HG03342 (cell line): ENCODE measurements around the gene KIAA0930.
"Not testable (repeated sequence)": the region's sequence is repeated elsewhere in the genome, so short reads cannot be mapped to it uniquely, and the experiment has no call there.

ENCODE experiments used
- ATAC-seq: cut with Tn5 transposase; IDR thresholded peaks from one replicate; pipeline ENCODE4 v1.9.1; 2021; ENCODE audit warnings: mild to moderate bottlenecking, moderate library complexity; ENCODE audit not compliant: unreplicated experiment

Gene KIAA0930

DNA sequence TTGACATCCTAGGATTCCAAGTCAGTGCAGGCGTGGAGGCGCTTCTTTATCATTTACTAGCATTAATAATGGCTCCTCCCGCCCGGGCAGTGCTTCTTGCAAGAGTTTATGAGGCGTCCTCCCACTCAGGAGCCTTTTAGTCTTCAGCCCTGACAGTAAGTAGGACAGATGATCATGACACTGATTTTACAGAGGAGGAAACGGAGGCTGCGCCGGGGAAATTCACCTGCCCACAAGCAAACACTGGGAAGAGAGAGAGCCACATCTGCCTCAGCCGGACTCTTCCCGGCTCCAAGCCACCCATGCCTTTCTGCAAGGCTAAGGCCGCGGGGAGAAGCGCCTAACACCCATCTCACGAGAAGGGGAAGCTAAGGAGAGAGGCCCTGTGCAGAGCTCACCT is 35.9 kb downstream of the KIAA0930 start:
- ATAC-seq: no peak

DNA sequence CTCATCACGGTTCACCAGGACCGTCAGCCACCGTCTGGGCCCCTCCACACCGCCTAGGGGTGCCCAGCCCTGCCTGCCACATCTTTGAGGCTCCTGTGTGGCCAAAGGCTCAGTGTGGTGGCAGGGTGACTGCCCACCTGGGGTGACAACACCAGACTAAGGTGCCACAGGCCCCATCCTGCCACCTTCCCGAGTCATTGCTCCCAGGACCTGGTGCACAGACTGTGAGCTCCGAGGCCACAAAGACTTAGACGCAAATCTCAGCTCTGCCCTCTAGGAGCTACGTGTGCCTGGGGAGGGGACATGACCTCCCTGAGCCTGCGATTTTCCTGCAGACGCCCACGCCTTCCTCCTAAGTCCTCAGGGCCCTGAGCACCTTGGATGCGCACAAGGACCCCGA is 36.5 kb downstream of the KIAA0930 start:
- ATAC-seq: no peak

DNA sequence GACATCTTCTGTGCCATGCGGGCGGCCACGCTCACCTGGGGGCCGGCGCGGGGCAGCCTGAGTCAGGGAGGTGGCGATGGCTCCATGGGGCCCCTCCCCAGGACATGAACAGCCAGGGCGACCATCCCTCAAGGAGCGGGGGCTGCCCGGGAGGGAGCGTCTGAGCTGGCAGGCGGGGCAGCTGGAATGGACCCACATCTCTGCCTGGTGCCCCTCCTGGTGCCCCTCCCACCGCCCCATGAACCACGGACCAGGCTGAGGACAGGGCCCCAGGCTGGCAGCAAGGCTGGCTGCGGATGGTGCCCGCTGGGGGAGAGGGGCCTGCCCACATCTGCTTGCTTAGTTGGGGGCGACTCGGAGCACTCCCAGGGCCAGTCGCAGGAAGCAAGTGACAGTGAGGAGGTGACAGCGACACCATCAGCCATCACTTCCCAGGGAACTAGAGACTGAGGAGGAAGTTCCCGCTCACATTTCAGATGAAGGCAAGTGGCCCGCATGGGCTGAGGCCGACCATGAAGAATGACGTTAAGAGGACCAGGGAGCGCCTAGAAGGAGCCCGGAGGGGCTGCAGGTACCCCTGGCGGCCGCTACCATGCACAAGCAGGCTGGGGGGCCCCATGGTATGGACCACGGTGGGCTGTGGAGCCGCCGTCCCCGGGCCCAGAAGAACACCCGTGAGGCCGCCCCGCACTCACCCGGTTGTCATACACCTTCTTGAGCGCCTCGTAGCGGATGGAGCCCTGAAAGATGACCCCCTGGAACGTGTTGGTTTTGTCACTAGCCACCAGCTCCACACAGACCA is 37.3 kb downstream of the KIAA0930 start:
- no peak for ATAC-seq

DNA sequence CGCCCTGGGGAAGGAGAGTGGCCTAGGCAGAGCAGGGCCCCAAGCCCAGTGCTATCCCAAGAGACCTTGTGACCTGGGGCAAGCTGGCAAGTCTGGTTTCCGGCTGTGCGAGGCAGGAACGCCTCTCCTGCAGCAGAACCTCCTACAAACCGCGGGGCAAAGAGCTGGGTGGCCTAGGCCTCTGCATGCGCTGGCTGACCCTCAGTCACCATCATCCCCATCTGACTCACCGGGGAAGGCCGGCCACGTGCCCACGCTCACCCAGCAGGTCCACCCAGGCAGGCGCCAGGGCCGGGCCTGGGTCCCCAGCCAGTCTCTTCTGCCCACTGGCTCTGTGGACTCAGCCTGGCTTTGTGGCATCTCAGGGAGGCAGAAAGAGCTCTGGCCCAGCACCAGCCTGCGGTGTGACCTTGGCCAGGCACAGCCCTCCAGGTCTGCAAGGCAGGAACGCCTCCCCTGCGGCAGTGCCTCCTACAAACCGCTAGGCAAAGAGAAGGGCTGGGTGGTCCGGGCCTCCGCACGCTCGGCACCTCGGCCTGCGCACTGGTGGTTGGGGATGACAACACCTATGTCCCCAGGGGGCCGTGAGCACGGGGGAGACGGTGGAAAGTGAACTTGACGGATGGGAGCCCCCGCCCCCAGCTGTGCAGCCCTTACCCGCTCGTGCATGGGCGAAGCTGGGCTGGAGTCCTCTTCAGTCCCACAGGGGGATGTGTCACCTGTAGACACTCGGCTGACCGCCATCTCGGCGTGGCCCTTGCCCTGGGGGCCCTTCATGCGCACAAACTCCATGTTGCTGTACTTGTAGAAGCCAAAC is 38.2 kb downstream of the KIAA0930 start:
- no peak for ATAC-seq

DNA sequence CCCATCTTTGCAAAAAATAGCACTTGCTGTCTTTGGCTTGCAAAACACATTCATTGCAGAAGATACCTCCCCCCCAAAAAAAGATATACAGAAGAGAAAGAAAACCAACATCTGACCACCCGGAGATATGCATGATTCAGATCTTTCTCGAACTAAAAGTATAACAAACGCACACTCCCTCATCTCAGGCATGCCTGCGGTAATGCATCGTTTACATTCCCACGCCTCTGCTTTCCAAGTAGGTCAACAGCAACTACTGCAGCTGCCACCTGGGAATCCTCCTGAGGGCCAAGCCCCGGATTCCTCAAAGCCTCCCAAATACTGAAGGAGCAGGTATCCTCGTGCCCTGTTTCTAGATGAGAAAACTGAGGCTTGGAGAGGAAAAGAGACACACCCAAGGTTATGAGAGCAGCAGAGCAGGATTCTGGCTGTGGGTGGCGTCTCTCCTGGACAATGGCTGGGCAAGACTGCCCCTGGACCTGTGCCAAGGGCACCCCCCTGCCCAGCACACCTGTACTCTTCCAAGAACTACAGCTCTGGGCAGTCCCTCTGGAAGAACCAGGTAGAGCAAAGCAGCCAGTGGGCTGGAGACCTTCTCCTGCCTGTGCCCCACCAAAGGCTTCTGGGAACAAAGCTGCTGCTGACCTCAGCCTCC is 38.9 kb downstream of the KIAA0930 start:
- no peak for ATAC-seq

DNA sequence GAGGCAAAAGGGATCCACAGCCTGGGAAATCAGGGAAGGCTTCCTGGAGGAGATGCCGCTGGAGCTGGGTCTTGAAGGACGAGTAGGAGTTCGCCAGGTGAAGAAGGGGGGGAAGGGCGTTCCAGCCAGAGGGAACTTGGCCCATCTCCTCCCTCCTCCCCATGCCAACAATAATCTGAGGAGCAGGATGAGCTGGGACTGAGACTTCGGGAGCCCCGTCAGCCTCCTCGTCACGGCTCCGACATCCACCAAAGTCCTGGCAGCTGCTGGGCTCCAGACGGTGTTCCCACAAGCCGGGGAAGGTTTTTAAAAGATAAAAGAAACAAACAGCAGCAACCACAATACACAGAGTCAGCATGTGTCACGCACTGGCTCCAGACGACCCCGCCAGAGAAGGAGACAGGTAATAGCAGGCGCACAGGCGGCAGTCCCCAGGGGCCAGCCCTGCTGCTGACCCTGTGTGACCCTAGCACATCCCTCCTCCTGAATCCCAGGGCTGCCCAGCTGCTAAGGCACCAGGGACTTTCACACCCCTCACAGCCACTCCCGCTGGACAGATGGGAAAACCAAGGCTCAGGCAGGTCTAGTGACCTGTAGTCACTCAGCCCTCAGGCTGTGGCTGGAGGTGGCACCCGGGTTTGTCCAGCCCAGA is 39.7 kb downstream of the KIAA0930 start:
- ATAC-seq: no peak

DNA sequence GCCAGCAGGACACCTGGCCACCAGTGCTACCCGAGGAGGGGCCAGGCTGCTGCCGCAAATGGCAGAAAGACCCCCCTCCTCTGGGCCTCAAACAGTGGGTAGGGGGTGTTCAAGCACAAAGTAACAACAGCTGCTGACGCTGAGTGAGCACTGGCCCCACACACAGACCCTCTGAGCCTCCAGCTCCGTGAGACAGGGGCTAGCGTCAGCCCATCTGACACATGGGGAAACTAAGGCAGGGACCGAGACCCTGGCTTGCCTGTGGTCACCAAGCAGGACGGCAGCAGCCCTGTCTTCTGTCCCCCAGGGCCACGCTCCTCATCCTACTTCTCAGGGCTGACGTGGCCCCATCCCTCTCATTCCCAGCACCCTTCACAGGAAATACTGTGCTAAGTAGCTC is 40.5 kb downstream of the KIAA0930 start:
- no peak for ATAC-seq

DNA sequence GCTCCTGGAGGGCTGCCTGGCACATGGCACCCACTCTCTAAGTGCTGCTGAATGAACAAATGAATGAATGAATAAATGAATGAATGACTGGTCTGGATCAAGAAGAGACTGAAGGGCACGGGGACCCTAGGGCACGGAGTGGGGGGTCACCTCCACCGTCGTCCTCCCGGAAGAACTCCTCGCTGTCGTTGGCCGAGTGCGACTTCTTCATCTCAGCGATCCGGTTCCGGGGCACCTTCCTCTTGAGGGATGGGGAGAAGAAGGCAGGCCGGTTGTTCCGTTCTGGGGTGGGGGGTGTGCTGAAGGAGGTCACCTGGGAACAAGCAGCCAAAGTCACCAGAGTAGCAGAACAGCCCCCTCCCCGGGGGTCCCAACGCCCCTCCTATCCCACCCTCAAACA is 41.0 kb downstream of the KIAA0930 start:
- no peak for ATAC-seq

DNA sequence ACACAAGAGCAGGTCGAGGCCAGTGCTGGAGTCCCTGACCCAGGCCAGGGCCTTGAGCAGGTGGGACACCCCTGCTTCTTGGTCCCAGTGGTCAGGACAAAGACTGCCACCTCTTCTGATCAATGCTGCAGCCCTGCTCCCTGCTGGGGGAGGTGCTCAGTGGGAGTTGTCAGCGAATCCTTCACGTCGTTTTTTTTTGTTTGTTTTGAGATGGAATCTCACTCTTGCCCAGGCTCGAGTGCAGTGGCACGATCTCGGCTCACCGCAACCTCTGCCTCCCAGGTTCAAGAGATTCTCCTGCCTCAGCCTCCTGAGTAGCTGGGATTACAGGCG is 42.3 kb downstream of the KIAA0930 start:
- ATAC-seq: no peak

DNA sequence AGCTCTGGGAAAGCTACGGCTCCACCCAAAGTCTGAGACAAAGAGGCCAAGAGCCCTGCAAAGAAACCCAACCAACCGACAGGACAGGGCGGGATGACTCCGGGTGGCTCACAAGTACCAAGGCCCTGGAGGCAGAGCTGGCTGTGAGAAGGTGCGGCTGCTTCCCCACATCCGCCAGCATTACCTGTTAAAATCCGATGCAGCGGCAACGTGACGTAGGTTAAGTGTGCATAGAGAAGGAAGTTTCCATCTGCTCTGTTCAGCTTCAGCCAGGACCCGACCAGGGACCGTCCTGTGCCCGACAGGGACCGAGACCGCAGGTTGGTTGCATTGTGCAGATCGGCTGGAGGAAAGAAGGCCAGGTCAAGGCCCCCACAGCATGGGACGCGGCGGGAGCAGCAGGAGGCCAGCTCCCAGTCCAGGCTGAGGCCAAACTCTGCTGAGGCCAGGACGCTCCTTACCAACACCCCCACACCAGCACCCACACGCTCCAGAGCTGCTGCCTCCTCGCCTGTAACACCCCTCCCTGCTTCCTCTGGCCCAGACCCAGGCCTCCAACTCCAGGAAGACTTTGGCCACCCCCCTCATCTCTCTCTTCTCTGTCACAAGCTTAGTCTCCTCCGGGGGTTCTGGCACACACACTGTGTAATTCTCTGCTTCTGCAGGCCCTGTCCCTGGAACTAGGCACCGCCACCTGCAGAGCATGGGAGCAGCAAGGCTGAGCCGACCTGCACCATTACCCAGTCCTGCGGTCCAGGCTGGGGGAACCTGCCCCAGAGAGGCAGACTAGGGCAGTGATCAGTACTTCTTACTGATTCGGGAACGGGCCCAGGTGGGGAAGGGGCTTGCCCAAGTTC is 42.9 kb downstream of the KIAA0930 start:
- no peak for ATAC-seq

DNA sequence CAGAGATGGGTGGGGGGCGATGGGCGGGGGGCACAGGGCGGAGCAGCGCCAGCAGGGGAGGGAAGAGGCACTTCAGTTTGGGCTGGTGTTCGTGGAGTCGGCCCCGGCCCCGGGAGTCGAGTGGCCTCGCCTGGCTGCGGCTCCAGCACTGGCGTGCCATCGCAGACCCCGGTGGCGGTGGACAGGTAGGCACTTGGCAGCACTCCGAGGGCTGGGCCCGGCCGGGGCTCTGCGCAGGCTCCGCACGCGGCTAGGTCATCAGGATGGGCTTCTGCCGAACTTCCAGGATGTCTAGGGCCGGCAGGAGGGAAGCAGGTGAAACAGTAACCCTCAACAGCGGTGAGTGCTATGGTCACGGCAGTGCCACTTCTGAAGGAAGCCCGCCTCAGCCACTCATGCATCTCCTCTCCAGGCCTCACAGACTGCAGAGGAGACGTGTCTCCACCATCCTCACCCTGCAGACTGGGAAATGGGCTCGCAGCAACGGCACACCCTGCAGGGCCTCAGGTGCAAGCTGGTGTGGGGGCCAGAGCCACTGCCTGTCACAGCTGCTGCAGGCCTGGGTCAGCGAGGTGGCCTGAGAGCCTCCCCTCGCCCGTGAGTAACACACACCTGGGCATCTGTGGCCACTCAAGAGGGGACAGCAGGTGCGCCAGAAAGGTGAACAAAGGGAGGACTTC is 43.6 kb downstream of the KIAA0930 start:
- ATAC-seq: no peak

DNA sequence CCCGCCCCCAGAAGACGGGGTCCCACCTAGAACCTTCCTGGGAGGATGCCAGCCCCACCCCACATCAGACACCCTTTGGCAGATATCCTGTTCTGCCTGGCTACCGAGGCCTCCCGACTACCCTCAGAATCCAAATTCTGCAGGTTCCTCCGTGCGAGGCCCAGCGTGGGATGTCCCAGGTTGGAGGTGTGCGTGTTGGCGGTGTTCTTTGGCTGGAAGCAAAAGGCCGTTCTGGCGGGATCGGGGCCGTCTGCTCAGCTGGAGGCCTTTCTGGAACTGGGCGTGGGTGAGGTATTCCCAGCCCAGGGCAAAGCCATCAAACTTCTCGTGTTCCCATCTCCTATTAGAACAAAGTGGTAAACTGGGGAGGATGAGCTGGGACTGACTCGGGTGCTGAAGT is 44.4 kb downstream of the KIAA0930 start:
- ATAC-seq: no peak

DNA sequence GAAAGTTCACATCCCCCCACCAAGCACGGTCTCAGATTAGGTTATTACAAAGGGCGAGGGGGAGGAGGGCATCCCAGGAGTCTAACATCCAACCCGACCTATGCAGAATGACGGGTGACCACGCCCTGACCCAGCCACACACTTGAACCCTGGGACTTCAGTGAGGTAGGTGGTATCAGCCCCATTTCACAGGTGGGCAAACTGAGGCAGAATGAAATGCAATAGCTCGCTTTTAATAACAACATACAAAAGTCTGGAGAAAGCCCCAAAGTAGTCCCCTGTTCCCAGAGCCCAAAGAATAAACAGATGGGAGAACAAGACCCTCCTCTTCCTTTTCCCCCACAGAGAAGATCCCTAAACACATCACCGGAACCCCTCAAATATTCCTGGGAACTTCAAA is 45.1 kb downstream of the KIAA0930 start:
- ATAC-seq: no peak

DNA sequence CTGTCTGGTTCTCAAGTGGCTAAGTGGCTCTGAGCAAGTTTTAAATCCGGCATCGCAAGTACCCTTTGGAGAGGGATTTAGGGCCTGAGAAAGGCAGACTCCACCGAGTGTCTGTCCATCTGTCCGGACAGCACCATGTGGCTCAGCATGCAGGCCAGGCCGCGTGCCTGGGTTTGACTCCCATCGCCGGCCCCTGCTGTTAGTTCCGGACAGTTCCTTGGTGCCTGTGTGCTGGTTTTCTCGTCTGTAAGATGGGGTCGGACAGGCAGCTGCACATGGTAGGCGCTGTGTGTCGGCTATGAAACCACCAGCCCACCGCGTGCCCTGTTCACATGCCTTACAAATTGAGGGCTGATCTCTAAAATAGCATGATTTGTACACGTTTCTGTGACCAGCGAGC is 46.0 kb downstream of the KIAA0930 start:
- ATAC-seq: no peak

DNA sequence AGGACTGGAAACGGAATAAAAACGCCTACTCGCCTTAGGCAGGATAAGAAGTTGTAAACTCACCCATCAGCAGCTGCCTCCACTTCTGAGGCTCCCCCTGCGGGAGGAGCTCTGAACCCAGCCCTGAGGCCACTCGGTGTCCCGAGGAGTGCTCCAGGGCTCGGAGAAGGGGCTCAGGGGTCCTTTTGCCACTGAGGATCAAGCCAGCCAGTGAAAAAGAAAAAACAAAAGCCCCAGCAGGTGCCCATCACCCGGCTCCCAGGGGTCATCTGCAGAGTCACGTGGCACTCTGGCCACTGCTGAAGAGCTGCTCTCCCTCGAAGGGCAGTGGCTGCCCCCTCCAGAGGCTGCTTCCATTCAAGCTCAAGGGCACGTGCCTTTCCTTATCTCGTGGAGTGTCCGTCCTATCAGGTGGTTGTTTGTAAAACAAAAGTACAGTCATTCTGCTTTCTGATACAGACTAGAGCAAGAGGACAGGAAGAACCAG is 48.0 kb downstream of the KIAA0930 start:
- no peak for ATAC-seq

DNA sequence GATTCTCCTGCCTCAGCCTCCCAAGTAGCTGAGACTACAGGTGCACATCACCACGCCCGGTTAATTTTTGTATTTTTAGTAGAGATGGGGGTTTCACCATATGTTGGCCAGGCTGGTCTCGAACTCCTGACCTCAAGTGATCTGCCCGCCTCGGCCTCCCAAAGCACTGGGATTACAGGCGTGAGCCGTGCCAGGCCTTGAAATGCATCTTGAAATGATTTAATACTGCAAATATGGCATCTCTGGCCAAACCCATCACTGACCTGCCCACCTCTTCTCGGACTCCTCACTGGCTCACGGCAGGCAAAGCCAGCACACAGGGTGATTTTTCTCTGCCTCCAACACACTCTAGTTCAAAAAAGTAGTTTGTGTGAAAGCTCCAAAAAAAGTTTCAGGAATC is 48.9 kb downstream of the KIAA0930 start:
- not testable (repeated sequence) for ATAC-seq

DNA sequence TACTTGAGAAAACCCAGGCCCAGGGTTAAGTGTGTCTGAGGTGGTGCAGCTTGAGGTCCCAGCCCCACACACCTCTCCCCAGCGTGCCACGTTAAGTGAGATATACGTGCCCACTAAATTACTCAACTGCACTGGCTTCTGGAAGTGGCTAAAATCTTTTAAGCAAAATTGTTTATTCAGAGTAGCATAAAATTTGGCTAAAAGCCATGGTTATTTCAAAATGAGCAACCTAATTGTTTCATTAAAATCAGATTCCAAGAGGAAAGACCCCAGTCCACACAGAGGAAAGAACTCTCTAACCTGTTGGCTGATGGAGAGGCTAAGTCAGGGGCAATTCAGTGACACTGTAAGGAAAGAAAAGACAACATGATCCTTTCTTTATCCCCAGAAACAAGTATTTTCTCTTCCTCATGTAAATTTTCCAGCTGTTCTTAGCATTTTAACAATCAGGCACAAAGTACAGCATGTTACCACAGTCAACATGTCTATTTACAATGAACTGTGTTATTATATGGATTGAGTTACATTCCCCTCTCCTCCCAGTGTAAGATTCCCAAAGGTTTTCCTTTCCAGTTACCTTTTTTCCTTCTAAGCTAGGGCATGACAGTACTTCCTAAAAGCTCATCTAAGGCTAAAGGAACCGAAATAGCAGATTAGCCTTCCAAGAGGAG is 50.4 kb downstream of the KIAA0930 start:
- ATAC-seq: no peak

DNA sequence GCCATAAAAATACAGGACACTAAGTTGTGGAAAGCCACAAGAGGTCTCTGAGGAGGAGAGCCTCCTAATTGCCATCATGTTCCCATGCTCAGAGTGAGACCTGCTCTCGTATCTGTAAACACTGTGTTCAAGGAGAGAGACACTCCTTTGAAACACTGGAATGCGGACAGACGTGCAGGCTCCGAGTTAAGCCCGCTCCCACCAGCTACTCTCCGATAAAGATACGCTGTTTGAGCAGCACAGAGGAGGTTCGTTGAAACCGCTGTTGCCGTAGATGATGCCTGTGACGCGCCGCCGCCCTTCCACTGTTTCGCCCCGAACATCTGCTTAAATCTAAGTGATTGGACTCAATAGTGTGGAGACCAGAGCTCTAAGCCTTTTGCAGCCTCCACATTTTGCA is 51.9 kb downstream of the KIAA0930 start:
- ATAC-seq: no peak

DNA sequence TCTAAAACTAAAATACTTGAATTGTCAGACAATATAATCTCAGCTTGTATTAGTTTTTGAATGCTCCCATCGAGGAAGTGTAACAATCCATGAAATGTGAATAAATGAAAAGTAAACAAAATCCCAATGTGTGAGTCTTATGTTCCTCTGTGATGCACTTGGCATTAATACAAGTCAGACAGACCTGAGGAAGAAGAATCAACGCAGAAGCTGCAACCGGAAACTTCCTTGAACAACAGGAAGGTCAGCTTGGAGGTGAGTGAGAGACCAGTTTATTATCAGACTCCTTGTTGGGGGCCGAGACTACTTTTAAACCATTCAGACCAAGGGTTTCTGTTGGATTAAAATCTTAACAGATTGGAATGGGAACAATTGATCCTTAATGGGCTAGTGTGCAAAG is 52.8 kb downstream of the KIAA0930 start:
- no peak for ATAC-seq
